A549 treated with Hydrocortisone at 1 μM for 4 hours (cell line): Measurements from ENCODE around the gene NKX2-4. TPM values are rescaled to one million over a fixed set of nuclear protein-coding genes. Genes with fewer than 3 reads are reported as not detected.

Source experiments
- total RNA-seq: library from RNA; stranded (reverse); fragments of 200-300 nt; extraction: Qiagen RNA extraction; gene quantifications from 5 replicates; pipeline ENCODE4 v1.2.3, GENCODE V29; 2022

Gene NKX2-4
- total RNA-seq: 0.05 TPM in 1 of 5 replicates, not detected in the others

DNA sequence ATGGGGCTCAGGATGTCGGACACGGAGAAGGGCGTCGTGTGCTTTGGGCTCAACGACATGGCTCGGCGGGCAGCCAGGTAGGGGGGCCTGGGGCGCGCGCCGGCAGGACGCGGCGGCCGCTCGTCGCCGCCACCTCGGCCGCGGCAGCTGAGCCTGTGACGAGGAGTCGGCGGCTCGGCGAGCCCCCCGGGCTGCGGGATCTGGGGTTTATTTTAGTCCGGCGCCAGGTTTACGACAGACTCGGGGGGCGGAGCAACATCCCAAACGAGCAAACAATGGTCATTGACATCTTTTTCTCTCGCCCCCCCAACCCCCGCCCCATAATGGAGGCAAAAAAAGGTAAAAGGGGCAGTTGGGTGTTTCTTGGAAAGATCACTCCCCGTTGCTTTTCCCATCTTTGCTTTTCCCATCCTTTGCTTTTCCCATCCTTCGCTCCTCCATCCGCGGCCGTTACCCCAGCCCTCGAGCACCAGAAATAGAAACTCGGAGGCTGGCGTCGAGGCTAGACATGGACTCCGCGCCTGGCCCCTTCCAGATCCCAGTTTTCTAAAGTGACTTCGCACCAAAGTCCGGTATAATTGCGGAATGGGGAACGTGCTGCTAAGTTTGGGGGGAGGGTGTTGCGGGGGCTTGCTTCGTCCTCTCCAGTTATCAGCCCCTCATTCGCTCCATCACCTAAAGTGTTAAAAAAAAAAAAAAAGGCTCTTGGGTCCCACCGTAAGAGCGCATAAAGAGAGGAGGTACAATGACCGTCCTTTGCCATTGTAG is at the start of gene NKX2-4:
TSS of gene NKX2-4 (minus strand) at position 186 of the 768 bp plus-strand sequence. CDS start at position 59, 127 bp downstream.

Other genes starting within 250 kb of the NKX2-4 start
- gene XRN2, start 94.2 kb downstream of the NKX2-4 start, total RNA-seq: 88.0 to 126 TPM (median 96.2 TPM) in 5 replicates
- not detected in 5 replicates for gene NKX2-2, start 116.5 kb upstream of the NKX2-4 start, total RNA-seq